ENCODE data around the gene ARHGAP25. TPM values are rescaled to one million over a fixed set of nuclear protein-coding genes. Genes with fewer than 3 reads are reported as not detected.
A peak's percentile ranks its signal among the peaks of the same experiment; 100 is the strongest.

ARHGAP25 gene
- polyA plus RNA-seq, 3 donors: 20.8 to 56.8 (median 36.3) TPM

DNA sequence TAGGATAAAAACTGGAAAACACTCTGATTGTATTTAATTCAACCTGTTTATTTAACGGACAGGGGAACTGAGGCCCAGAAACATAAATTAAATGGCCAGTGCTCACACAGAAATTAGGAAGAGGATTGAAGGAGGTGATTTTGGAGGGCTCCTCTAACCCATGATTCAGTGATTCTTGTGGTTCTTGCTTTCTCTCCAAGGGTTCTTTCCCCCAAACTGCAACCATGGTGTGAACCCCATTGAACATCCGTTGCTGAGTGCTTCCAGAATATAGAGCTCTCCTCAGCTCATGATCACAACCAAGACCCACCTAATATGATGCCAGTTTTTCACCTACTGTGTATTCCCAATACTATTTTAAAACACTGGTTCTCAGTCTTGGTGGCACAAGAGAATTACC, 95.1 kb downstream of the ARHGAP25 start:
- Mint-ChIP-seq H3K9me3 (no peaks in the 10 kb centered on the region), H3K4me1 (peaks cover 77% of the 10 kb centered on the region), H3K36me3 (peaks cover 30 to 45% of the 10 kb centered on the region in 2 donors), H3K27me3 (ENCODE audit: low read depth in 3 of 3) (no peaks in the 10 kb centered on the region), H3K4me3 (peak overlapping the region in 1 of 2 donors; percentile 75), H3K27ac (peak overlapping the region; percentile 99 to 100 (median 99))
- H2AFZ ChIP-seq (ENCODE audit: insufficient read depth, low read depth, low read length, poor library complexity, severe bottlenecking): no peak overlapping the region
- peaks cover 8% of the 10 kb centered on the region for H3K79me2 ChIP-seq (ENCODE audit: insufficient read depth, low read length)
- no peak overlapping the region for H3K9ac ChIP-seq (ENCODE audit: insufficient read depth, low read length, poor library complexity, severe bottlenecking)
- TF ChIP-seq, protein P1, sequence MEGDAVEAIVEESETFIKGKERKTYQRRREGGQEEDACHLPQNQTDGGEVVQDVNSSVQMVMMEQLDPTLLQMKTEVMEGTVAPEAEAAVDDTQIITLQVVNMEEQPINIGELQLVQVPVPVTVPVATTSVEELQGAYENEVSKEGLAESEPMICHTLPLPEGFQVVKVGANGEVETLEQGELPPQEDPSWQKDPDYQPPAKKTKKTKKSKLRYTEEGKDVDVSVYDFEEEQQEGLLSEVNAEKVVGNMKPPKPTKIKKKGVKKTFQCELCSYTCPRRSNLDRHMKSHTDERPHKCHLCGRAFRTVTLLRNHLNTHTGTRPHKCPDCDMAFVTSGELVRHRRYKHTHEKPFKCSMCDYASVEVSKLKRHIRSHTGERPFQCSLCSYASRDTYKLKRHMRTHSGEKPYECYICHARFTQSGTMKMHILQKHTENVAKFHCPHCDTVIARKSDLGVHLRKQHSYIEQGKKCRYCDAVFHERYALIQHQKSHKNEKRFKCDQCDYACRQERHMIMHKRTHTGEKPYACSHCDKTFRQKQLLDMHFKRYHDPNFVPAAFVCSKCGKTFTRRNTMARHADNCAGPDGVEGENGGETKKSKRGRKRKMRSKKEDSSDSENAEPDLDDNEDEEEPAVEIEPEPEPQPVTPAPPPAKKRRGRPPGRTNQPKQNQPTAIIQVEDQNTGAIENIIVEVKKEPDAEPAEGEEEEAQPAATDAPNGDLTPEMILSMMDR (IDR thresholded peaks at IDR 0.05): no peak
- peak overlapping the region; percentile 46 for H3K4me2 ChIP-seq (replicated peaks; ENCODE audit: extremely low read depth, low read length, poor library complexity, severe bottlenecking)
- H3K36me3 ChIP-seq (replicated peaks in 1 of 2; ENCODE audit: control insufficient read depth in 1 of 2, insufficient read depth in 2 of 2, low read length in 2 of 2): peaks cover 28 to 35% of the 10 kb centered on the region in 2 donors
- H3K9me3 ChIP-seq (replicated peaks in 1 of 2; ENCODE audit: control insufficient read depth in 1 of 2, insufficient read depth in 1 of 2, low read length in 2 of 2): no peaks in the 10 kb centered on the region
- H3K27ac ChIP-seq (ENCODE audit: low read depth in 1 of 2, low read length in 2 of 2): peak overlapping the region; percentile 92 to 94
- H3K4me1 ChIP-seq (ENCODE audit: control insufficient read depth in 1 of 2, insufficient read depth in 2 of 2, low read length in 2 of 2): peaks cover 72 to 73% of the 10 kb centered on the region in 2 donors
- H4K20me1 ChIP-seq (ENCODE audit: insufficient read depth, low read length): no peaks in the 10 kb centered on the region
- WGBS (ENCODE audit: insufficient coverage): 40% methylated on average over 1 of the region's 2 CpGs
- H3K27me3 ChIP-seq (ENCODE audit: control insufficient read depth in 2 of 2, insufficient read depth in 2 of 2, low read length in 2 of 2): no peaks in the 10 kb centered on the region
- DNase-seq: peak in 2 of 3 donors; percentile 34 to 77
- peak overlapping the region in 1 of 3 experiments; percentile 28 for H3K4me3 ChIP-seq (replicated peaks in 1 of 3; ENCODE audit: low read depth in 2 of 3, low read length in 3 of 3)
- intact Hi-C loops (cut with micrococcal nuclease): loop anchor here in 1 of 2 donors (5.0 kb wide), 3 partner anchors 32 to 362 kb away; partner anchors contain the start of genes APLF and FBXO48

DNA sequence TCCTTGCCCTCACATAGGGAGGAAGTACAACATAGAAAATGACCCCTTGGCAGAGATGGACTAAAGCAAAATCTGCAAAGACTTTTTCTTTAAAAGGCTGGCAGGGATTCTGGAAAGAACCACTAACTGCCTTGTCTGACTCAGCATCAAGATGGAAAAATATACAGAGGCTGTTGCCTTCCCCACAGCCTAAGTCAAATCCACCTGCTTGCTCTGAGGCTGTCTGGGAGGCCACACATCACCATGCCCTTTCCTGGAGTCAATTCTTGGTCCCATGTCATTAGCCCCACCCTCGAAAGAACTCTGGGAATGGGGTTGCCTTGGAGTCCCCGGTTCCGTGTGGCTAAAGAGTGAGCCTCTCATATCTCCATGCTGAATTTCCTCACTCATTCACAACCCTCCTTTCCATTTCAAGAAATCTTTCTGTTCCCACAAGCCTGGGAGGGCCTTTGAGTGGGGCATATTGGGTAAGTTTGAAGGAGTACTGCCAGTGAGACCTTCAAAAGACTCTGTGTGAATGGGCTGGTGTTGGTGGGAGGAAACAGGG, 97.1 kb downstream of the ARHGAP25 start:
- intact Hi-C loops (cut with micrococcal nuclease): loop anchor here in 1 of 2 donors (5.0 kb wide), 3 partner anchors 34 to 364 kb away; partner anchors contain the start of genes APLF and FBXO48
- Histone ChIP-seq H4K20me1 (ENCODE audit: insufficient read depth, low read length) (no peaks in the 10 kb centered on the region), H3K4me3 (replicated peaks in 1 of 3; ENCODE audit: low read depth in 2 of 3, low read length in 3 of 3) (peak overlapping the region in 1 of 3 experiments; percentile 12), H3K27me3 (ENCODE audit: control insufficient read depth in 2 of 2, insufficient read depth in 2 of 2, low read length in 2 of 2) (no peaks in the 10 kb centered on the region), H3K36me3 (replicated peaks in 1 of 2; ENCODE audit: control insufficient read depth in 1 of 2, insufficient read depth in 2 of 2, low read length in 2 of 2) (peaks cover 8 to 15% of the 10 kb centered on the region in 2 donors), H3K9me3 (replicated peaks in 1 of 2; ENCODE audit: control insufficient read depth in 1 of 2, insufficient read depth in 1 of 2, low read length in 2 of 2) (no peaks in the 10 kb centered on the region), H3K4me1 (ENCODE audit: control insufficient read depth in 1 of 2, insufficient read depth in 2 of 2, low read length in 2 of 2) (peaks cover 92 to 93% of the 10 kb centered on the region in 2 donors), H3K4me2 (replicated peaks; ENCODE audit: extremely low read depth, low read length, poor library complexity, severe bottlenecking) (peak overlapping the region; percentile 23), H3K9ac (ENCODE audit: insufficient read depth, low read length, poor library complexity, severe bottlenecking) (peak overlapping the region; percentile 70), H3K79me2 (ENCODE audit: insufficient read depth, low read length) (no peaks in the 10 kb centered on the region), H2AFZ (ENCODE audit: insufficient read depth, low read depth, low read length, poor library complexity, severe bottlenecking) (no peak overlapping the region), H3K27ac (ENCODE audit: low read depth in 1 of 2, low read length in 2 of 2) (peak overlapping the region; percentile 97 to 98)
- H3K9me3 Mint-ChIP-seq: no peaks in the 10 kb centered on the region
- peak overlapping the region in 1 of 2 donors; percentile 42 for H3K4me3 Mint-ChIP-seq
- peak overlapping the region; percentile 99 to 100 (median 99) for H3K27ac Mint-ChIP-seq
- no peaks in the 10 kb centered on the region for H3K27me3 Mint-ChIP-seq (ENCODE audit: low read depth in 3 of 3)
- peak in 1 of 3 donors; percentile 67 for DNase-seq
- no CpG with 5 or more reads among the region's 3 CpGs for WGBS (ENCODE audit: insufficient coverage)
- H3K36me3 Mint-ChIP-seq: peaks cover 9 to 25% of the 10 kb centered on the region in 2 donors
- H3K4me1 Mint-ChIP-seq: peaks cover 90% of the 10 kb centered on the region
- TF ChIP-seq, protein P1 (IDR thresholded peaks at IDR 0.05): no peak

All from CD14-positive monocyte (primary cell).